IMR-90 (cell line): Measurements from ENCODE around the gene DYNC1H1. TPM values are rescaled to one million over a fixed set of nuclear protein-coding genes. Genes with fewer than 3 reads are reported as not detected.

Source experiments
- ATAC-seq: fragments of 200-7000 bp; cut with Tn5 transposase; 2 replicates; pipeline ENCODE4 v1.9.1; 2020; ENCODE audit warnings: low read depth, mild to moderate bottlenecking, moderate library complexity
- BruUV-seq: library from RNA; stranded (reverse); fragments of 400-500 nt; replicated peaks from 2 replicates; lab custom pipeline; 2021; lab: Mats Ljungman, UMichigan
- CTCF ChIA-PET: fragments of 300-600 bp; formaldehyde crosslinking; extraction: SDS; loops from one replicate; lab custom pipeline; 2021; ENCODE audit warnings: antibody characterized with exemption; lab: Yijun Ruan, JAX
- POLR2A ChIA-PET: fragments of 300-600 bp; sonication (Branson Sonifier 250); formaldehyde crosslinking; loops from one replicate; lab custom pipeline; 2022; ENCODE audit warnings: antibody characterized with exemption; ENCODE audit not compliant: unreplicated experiment; lab: Charles Lee
- DNase-seq: peaks from one replicate; pipeline ENCODE4 v3.0.0; 2013
- H2AFZ ChIP-seq: replicated peaks from 2 replicates; pipeline ENCODE3; 2013; ENCODE audit warnings: low read length, mild to moderate bottlenecking; ENCODE audit not compliant: poor library complexity
- H2AK5ac ChIP-seq: 2 replicates; pipeline ENCODE4 v1.6.1; 2013; ENCODE audit warnings: low read depth, low read length, inconsistent platforms
- H2AK9ac ChIP-seq: replicated peaks from 2 replicates; pipeline ENCODE3; 2013; ENCODE audit warnings: mild to moderate bottlenecking, low read depth, low read length, moderate library complexity; ENCODE audit not compliant: poor library complexity
- H2BK120ac ChIP-seq: 2 replicates; pipeline ENCODE4 v1.6.1; 2013; ENCODE audit warnings: low read depth, low read length, inconsistent platforms
- H2BK15ac ChIP-seq: 3 replicates; pipeline ENCODE4 v1.6.1; 2013; ENCODE audit warnings: low read depth, low read length, inconsistent platforms
- H2BK20ac ChIP-seq: 2 replicates; pipeline ENCODE4 v1.6.1; 2013; ENCODE audit warnings: low read depth, mild to moderate bottlenecking, inconsistent platforms, low read length, moderate library complexity
- H2BK5ac ChIP-seq: 2 replicates; pipeline ENCODE4 v1.6.1; 2013; ENCODE audit warnings: mild to moderate bottlenecking, low read depth, low read length, inconsistent platforms; ENCODE audit not compliant: poor library complexity, severe bottlenecking
- H3K14ac ChIP-seq: replicated peaks from 2 replicates; pipeline ENCODE4 v1.6.1; 2013; ENCODE audit warnings: low read depth, low read length, inconsistent platforms
- H3K18ac ChIP-seq: 2 replicates; pipeline ENCODE4 v1.6.1; 2013; ENCODE audit warnings: low read depth, low read length, control low read depth
- H3K23ac ChIP-seq: 2 replicates; pipeline ENCODE4 v1.6.1; 2013; ENCODE audit warnings: low read depth, low read length, inconsistent platforms
- H3K27ac ChIP-seq: 2 replicates; pipeline ENCODE4 v1.5.1; 2013; ENCODE audit warnings: mild to moderate bottlenecking, control low read depth, low read length; ENCODE audit not compliant: insufficient read depth
- H3K27me3 ChIP-seq: 2 replicates; pipeline ENCODE4 v1.6.1; 2013; ENCODE audit warnings: low read length; ENCODE audit not compliant: control insufficient read depth, insufficient read depth
- H3K36me3 ChIP-seq: 2 replicates; pipeline ENCODE4 v1.6.1; 2013; ENCODE audit warnings: low read length, mixed read lengths; ENCODE audit not compliant: control insufficient read depth, insufficient read depth
- H3K4ac ChIP-seq: 2 replicates; pipeline ENCODE4 v1.6.1; 2013; ENCODE audit warnings: low read depth, low read length, inconsistent platforms
- H3K4me1 ChIP-seq: 2 replicates; pipeline ENCODE4 v1.6.1; 2013; ENCODE audit warnings: low read length, mixed read lengths; ENCODE audit not compliant: control insufficient read depth, insufficient read depth
- H3K4me2 ChIP-seq: 2 replicates; pipeline ENCODE4 v1.6.1; 2013; ENCODE audit warnings: low read depth, mild to moderate bottlenecking, control low read depth, low read length, moderate library complexity
- H3K4me3 ChIP-seq: 2 replicates; pipeline ENCODE4 v1.5.1; 2013; ENCODE audit warnings: low read depth, mild to moderate bottlenecking, control low read depth, low read length, moderate library complexity; ENCODE audit not compliant: insufficient read depth
- H3K56ac ChIP-seq: 2 replicates; pipeline ENCODE4 v1.6.1; 2013; ENCODE audit warnings: low read length, inconsistent platforms; ENCODE audit not compliant: insufficient read depth; ENCODE audit errors: extremely low read depth
- H3K79me1 ChIP-seq, 2 experiments: 2 replicates each; pipeline ENCODE4 v1.6.1; 2013; ENCODE audit warnings: low read length in 2 of 2, inconsistent platforms in 1 of 2, low read depth in 1 of 2
- H3K9ac ChIP-seq: 2 replicates; pipeline ENCODE4 v1.6.1; 2013; ENCODE audit warnings: low read depth, low read length, control low read depth
- H3K9me1 ChIP-seq: 2 replicates; pipeline ENCODE4 v1.6.1; 2013; ENCODE audit warnings: low read length, inconsistent platforms; ENCODE audit not compliant: insufficient read depth
- H3K9me3 ChIP-seq: 2 replicates; pipeline ENCODE4 v1.6.1; 2013; ENCODE audit warnings: low read length; ENCODE audit not compliant: control insufficient read depth, insufficient read depth
- H4K20me1 ChIP-seq: 2 replicates; pipeline ENCODE4 v1.6.1; 2013; ENCODE audit warnings: low read length, inconsistent platforms; ENCODE audit not compliant: insufficient read depth
- H4K5ac ChIP-seq: 2 replicates; pipeline ENCODE4 v1.6.1; 2013; ENCODE audit warnings: mild to moderate bottlenecking, low read depth, low read length, control low read depth
- H4K8ac ChIP-seq, 2 experiments: 2 replicates each; pipeline ENCODE4 v1.6.1; 2013; ENCODE audit warnings: low read depth in 2 of 2, low read length in 2 of 2, control low read depth in 1 of 2, inconsistent platforms in 1 of 2
- H4K91ac ChIP-seq: 2 replicates; pipeline ENCODE4 v1.6.1; 2013; ENCODE audit warnings: low read depth, low read length, inconsistent platforms; ENCODE audit not compliant: insufficient read depth
- CEBPB ChIP-seq: IDR thresholded peaks from 2 replicates; pipeline ENCODE4 v1.6.1; 2012; ENCODE audit warnings: low read depth, low read length, improper control_type of control experiment
- FOS ChIP-seq: fragments of 150-350 bp; IDR thresholded peaks from 2 replicates; pipeline ENCODE4 v1.6.1; 2016; ENCODE audit warnings: low read depth, low read length
- POLR2A ChIP-seq: IDR thresholded peaks from 2 replicates; pipeline ENCODE4 v1.6.1; 2012; ENCODE audit warnings: mild to moderate bottlenecking, low read depth, low read length
- RAD21 ChIP-seq: IDR thresholded peaks from 2 replicates; pipeline ENCODE4 v1.6.1; 2012; ENCODE audit warnings: low read length, improper control_type of control experiment
- RFX5 ChIP-seq: IDR thresholded peaks from 2 replicates; pipeline ENCODE4 v1.8.0; 2012; ENCODE audit warnings: low read depth, mild to moderate bottlenecking, low read length, moderate library complexity
- SMC3 ChIP-seq: fragments of 150-350 bp; IDR thresholded peaks from 2 replicates; pipeline ENCODE4 v1.6.1; 2016; ENCODE audit warnings: low read depth, mild to moderate bottlenecking, antibody characterized with exemption, low read length, moderate library complexity
- USF2 ChIP-seq: fragments of 150-350 bp; IDR thresholded peaks from 2 replicates; pipeline ENCODE4 v1.6.1; 2017; ENCODE audit warnings: mild to moderate bottlenecking, antibody characterized with exemption, low read length, low read depth
- WGBS, 2 experiments: methylation state at CpG; one replicate each; pipeline versions ENCODE4 v1.1.5 to v1.1.7; 2013; ENCODE audit warnings: missing lambda C conversion rate in 2 of 2; ENCODE audit not compliant: insufficient read length in 1 of 2; ENCODE audit errors: extremely low coverage in 2 of 2; 5-methylcytosine and 5-hydroxymethylcytosine counted together
- dilution Hi-C: fragments of 300-500 bp; cut with HindIII; formaldehyde crosslinking; loops from one replicate; pipeline ENCODE4 v1.14.3; 2018; ENCODE audit warnings: low sequenced_read_pairs; ENCODE audit not compliant: unreplicated experiment
- in situ Hi-C: fragments of 300-500 bp; cut with MboI; formaldehyde crosslinking; loops from 3 replicates; pipeline ENCODE4 v1.14.3; 2019; ENCODE audit warnings: low sequenced_read_pairs, inconsistent platforms, mixed read lengths
- intact Hi-C: fragments of 100-400 bp; cut with micrococcal nuclease; formaldehyde crosslinking; loops from 2 replicates; pipeline ENCODE4 v1.10.0; 2022
- polyA plus RNA-seq, 3 experiments: library from polyadenylated mRNA; depleted of rRNA; stranded (reverse); fragments of >200 nt; gene quantifications; 2 replicates each; pipeline ENCODE4 v1.2.3, GENCODE V29; 2012; ENCODE audit warnings: low replicate concordance in 1 of 3
- total RNA-seq: library from RNA; depleted of rRNA; stranded (reverse); fragments of >200 nt; gene quantifications from 2 replicates; pipeline ENCODE4 v1.2.3, GENCODE V29; 2012

The DYNC1H1 gene
- total and polyA plus RNA-seq, 2 of the 4 experiments (the other 2 are of a cell fraction): 240 to 670 TPM

- Histone ChIP-seq H3K27me3 (no peaks in the 10 kb centered on the region), H2BK15ac (no peak overlapping the region), H4K20me1 (peaks cover 72% of the 10 kb centered on the region), H3K27ac (no peak overlapping the region), H3K4me1 (peaks cover 2% of the 10 kb centered on the region), H3K9me3 (no peaks in the 10 kb centered on the region), H2AFZ (no peak overlapping the region), H3K4me2 (no peak overlapping the region), H4K91ac (no peak overlapping the region), H3K79me1 (peaks cover 0 to 42% of the 10 kb centered on the region in 2 experiments; a peak in 2 of 4 replicates), H3K23ac (no peak overlapping the region; the same call in 1 of the 2 replicates), H3K18ac (no peak overlapping the region), H4K5ac (no peak overlapping the region), H2AK9ac (no peak overlapping the region), H3K14ac (no peak overlapping the region), H2AK5ac (no peak overlapping the region), H2BK120ac (no peak overlapping the region), H2BK20ac (no peak overlapping the region), H3K36me3 (peaks cover 8% of the 10 kb centered on the region), H3K4ac (no peak overlapping the region), H3K56ac (no peak overlapping the region), H3K4me3 (no peak overlapping the region), H4K8ac (no peak overlapping the region), H3K9ac (no peak overlapping the region), H2BK5ac (no peak overlapping the region), H3K9me1 (peaks cover 7% of the 10 kb centered on the region)
- POLR2A ChIA-PET: no interaction called here
- in situ Hi-C loops (loop anchor here (25.0 kb wide), 1 partner anchor 343 kb away; the partner anchor contains the start of genes MOK and ZNF839), intact Hi-C loops (no loop called here), dilution Hi-C loops (no loop called here)
- no TSS peak for BruUV-seq
- no peak for TF ChIP-seq SMC3
- no peak for TF ChIP-seq USF2
- no peak for TF ChIP-seq RFX5
- TF ChIP-seq RAD21: no peak
- no peak for TF ChIP-seq CEBPB
- no peak for TF ChIP-seq FOS
- TF ChIP-seq POLR2A: no peak
- no peak for DNase-seq
- ATAC-seq: no peak
- 100% methylated on average over 3 of the region's 9 CpGs; no CpG with 5 or more reads in 1 of the 2 experiments for WGBS, 2 experiments
- CTCF ChIA-PET: no interaction called here
Measured at GRCh38 chr14:101969481-101969880, 5.1 kb downstream of the DYNC1H1 start.
